RWPE2 (cell line): ENCODE results near the gene AGTR1.

Experiments used
- ATAC-seq: fragments of 200-7000 bp; cut with Tn5 transposase; 3 replicates; pipeline ENCODE4 v1.9.1; 2021; ENCODE audit warnings: low read depth
- DNase-seq: peaks from one replicate; pipeline ENCODE4 v3.0.0-alpha.2; 2020; ENCODE audit warnings: low spot score
- H3K27ac ChIP-seq: fragments of 450-650 bp; 2 replicates; pipeline ENCODE4 v1.5.1; 2017; ENCODE audit warnings: mild to moderate bottlenecking; ENCODE audit not compliant: poor library complexity, severe bottlenecking
- H3K27me3 ChIP-seq: fragments of 250-450 bp; sonication (Bioruptor Pico); 2 replicates; pipeline ENCODE4 v1.5.1; 2021; ENCODE audit warnings: mild to moderate bottlenecking, moderate library complexity; ENCODE audit not compliant: insufficient read depth, poor library complexity, severe bottlenecking
- H3K36me3 ChIP-seq: fragments of 250-450 bp; sonication (Bioruptor Pico); 2 replicates; pipeline ENCODE4 v1.5.1; 2020; ENCODE audit warnings: low read depth, mild to moderate bottlenecking, moderate library complexity
- H3K4me1 ChIP-seq: fragments of 250-450 bp; sonication (Bioruptor Pico); 2 replicates; pipeline ENCODE4 v1.5.1; 2021; ENCODE audit warnings: mild to moderate bottlenecking, moderate library complexity; ENCODE audit not compliant: insufficient read depth, poor library complexity, severe bottlenecking
- H3K4me3 ChIP-seq: fragments of 250-450 bp; sonication (Bioruptor Pico); 2 replicates; pipeline ENCODE4 v1.5.1; 2021; ENCODE audit warnings: mild to moderate bottlenecking, moderate library complexity; ENCODE audit not compliant: severe bottlenecking
- H3K9me3 ChIP-seq: fragments of 250-450 bp; sonication (Bioruptor Pico); 2 replicates; pipeline ENCODE4 v1.5.1; 2021; ENCODE audit warnings: mild to moderate bottlenecking, moderate library complexity; ENCODE audit not compliant: severe bottlenecking
- TF ChIP-seq, protein P1 (sequence below): fragments of 450-650 bp; IDR thresholded peaks from one replicate; pipeline ENCODE4 v1.5.1; 2017; ENCODE audit warnings: mild to moderate bottlenecking, moderate library complexity; ENCODE audit not compliant: poor library complexity, severe bottlenecking

Gene AGTR1

DNA sequence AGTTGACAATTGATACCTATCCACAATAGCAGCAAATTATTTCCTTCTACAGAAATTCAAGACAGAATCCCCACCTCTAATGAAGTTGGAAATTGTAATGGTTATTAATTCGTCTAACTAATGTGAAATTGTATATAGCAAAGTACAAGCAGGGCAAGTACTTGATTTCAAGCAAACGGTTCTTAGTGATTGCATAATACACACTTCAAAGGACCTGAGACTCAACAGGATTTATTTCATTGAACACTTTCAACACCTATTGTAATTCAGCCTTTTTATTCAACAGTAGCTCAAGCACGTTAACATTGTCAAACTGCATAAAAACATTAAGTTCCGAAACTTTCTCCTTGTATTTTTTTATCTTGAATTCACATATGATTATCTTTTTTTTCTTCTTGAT lies 40.2 kb upstream of the AGTR1 start:
- Histone ChIP-seq H3K4me1 (no peaks in the 10 kb centered on the region), H3K27ac (no peak overlapping the region), H3K27me3 (peaks cover 22% of the 10 kb centered on the region), H3K36me3 (no peaks in the 10 kb centered on the region), H3K4me3 (no peak overlapping the region), H3K9me3 (no peaks in the 10 kb centered on the region)
- no peak for ATAC-seq
- TF ChIP-seq, protein P1, sequence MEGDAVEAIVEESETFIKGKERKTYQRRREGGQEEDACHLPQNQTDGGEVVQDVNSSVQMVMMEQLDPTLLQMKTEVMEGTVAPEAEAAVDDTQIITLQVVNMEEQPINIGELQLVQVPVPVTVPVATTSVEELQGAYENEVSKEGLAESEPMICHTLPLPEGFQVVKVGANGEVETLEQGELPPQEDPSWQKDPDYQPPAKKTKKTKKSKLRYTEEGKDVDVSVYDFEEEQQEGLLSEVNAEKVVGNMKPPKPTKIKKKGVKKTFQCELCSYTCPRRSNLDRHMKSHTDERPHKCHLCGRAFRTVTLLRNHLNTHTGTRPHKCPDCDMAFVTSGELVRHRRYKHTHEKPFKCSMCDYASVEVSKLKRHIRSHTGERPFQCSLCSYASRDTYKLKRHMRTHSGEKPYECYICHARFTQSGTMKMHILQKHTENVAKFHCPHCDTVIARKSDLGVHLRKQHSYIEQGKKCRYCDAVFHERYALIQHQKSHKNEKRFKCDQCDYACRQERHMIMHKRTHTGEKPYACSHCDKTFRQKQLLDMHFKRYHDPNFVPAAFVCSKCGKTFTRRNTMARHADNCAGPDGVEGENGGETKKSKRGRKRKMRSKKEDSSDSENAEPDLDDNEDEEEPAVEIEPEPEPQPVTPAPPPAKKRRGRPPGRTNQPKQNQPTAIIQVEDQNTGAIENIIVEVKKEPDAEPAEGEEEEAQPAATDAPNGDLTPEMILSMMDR, result no peak
- no peak for DNase-seq

DNA sequence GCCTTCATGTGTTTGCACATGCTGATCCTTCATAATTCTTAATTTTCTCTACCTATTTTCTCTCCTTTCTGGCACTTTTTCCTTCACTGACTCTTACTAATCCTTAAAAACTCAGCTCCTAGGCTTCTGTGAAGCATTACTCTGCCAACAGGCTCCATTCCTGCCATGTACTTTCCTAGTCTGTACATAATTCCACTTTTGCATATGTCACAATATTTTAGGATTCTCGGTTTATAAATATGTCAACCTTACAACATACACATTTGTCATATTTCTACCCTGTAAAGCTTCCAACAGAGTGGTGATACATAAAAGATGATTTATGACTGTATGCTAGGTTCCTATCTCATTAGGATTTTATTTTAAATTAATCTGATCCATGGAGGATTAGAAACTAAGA lies 38.2 kb upstream of the AGTR1 start:
- no peaks in the 10 kb centered on the region for H3K9me3 ChIP-seq
- ATAC-seq (no peak), DNase-seq (no peak)
- no peak overlapping the region for H3K27ac ChIP-seq
- TF ChIP-seq, protein P1, result no peak
- peaks cover 27% of the 10 kb centered on the region for H3K27me3 ChIP-seq
- H3K4me3 ChIP-seq, result no peak overlapping the region
- no peaks in the 10 kb centered on the region for H3K36me3 ChIP-seq
- no peaks in the 10 kb centered on the region for H3K4me1 ChIP-seq

DNA sequence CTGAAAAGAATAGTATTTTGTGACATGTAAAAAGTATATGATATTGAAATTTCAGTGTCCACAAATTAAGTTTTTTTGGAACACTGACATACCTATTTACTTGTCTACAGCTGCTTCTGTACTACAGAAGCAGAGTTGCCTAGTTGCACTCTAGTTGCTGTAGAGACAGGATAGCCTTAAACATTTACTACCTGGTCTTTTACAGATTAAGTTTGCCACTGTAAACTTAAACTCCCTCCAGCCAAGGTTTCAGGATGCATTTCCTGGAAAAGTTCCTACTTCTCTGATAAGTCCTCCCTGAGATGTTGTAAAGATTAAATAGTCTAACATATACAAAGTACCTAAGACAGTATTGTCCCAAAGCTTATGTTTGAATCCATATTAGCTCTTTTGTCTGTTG lies 17.4 kb upstream of the AGTR1 start:
- Histone ChIP-seq H3K4me1 (no peaks in the 10 kb centered on the region), H3K27me3 (peaks cover 4% of the 10 kb centered on the region), H3K9me3 (no peaks in the 10 kb centered on the region), H3K36me3 (no peaks in the 10 kb centered on the region), H3K27ac (no peak overlapping the region), H3K4me3 (no peak overlapping the region)
- DNase-seq (no peak), ATAC-seq (no peak)
- TF ChIP-seq, protein P1, result no peak

DNA sequence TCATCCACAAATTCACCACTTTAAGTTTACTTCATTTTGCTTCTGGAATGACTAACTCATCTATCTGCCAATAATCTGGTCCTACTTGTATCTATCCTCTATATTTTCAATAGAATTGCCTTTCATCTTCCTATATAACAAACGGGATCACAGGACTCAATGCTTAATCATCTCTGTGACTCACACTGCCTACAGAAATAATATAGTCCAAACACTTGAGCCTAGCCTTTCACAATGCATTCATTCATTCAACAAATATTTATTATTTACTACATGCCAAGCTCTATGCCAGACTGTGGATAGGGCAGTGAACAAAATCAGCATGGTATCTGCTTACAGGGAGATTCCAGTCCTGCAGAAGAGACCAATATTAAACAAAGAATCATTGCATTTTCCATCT lies 16.6 kb upstream of the AGTR1 start:
- Histone ChIP-seq H3K4me1 (no peaks in the 10 kb centered on the region), H3K27ac (no peak overlapping the region), H3K36me3 (no peaks in the 10 kb centered on the region), H3K4me3 (no peak overlapping the region), H3K9me3 (no peaks in the 10 kb centered on the region), H3K27me3 (peaks cover 4% of the 10 kb centered on the region)
- DNase-seq, result no peak
- TF ChIP-seq, protein P1, result no peak
- ATAC-seq, result peak; percentile 68

DNA sequence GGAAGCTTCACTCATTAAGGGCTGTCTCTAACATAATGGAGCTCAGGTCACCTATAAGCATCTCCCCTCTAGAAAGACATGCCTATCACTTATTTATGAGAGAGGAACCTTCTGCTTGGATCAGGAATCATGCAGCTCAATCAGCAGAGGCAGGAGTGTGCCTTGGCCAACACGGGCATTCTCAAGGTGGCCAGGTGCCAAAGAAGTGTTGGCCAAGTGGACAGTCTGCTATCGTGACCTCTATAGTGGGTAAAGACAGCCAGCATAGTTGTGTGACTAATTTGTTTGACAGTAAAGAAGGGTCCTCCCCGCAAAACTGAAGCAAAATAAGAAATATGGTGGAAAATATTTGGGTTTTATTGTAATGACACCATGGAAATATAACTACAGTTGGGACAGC lies 14.7 kb upstream of the AGTR1 start:
- no peak for ATAC-seq
- Histone ChIP-seq H3K4me3 (no peak overlapping the region), H3K27ac (no peak overlapping the region), H3K36me3 (no peaks in the 10 kb centered on the region), H3K9me3 (no peaks in the 10 kb centered on the region), H3K4me1 (no peaks in the 10 kb centered on the region), H3K27me3 (peaks cover 4% of the 10 kb centered on the region)
- no peak for DNase-seq
- TF ChIP-seq, protein P1, result no peak
